GM21447 (cell line): ENCODE results near the gene SLC5A10.

Source experiments
- ATAC-seq: cut with Tn5 transposase; IDR thresholded peaks from one replicate; pipeline ENCODE4 v1.9.1; 2021; ENCODE audit not compliant: unreplicated experiment

The SLC5A10 gene

DNA sequence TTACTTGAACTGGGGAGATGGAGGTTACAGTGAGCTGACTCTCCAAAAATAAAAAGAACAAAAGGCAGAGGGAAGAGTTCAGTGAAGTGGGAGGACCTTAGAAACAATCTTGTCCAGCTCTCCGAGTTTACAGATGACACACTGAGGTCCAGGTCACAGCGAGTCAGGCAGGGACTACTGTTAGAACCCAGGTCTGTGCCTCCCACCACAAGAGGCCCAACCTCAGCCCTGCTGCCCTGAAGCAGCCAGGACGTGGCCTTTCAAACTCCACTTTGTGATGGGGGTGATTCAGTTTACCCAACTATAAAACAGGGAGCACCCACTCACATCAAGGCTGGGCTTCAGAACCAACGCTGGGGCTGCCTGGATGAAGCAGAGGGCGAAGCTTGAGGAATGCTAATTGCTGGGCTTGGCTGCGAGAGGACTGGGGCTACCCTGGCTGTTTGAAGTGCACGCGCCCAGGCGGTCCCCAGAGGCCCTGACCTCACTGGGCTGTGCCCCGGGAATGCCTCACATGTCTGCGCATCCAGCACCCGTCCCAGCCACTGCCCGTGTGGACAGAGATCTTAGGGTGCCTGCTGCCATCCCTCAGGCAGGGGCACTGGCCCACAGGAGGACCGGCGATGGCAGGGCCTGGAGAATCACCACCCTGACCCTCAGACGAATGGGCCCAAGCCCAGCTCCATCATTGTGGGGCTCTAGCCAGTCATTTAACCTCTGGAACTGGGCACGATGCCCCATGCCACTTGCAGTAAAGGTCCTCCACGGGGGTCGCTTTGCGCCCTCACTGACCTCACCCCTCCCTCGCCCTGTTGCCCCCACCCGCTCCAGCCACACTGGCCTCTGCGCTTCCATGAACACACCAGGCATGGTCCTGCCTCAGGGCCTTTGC is 11.4 kb downstream of the SLC5A10 start:
- ATAC-seq: no peak

DNA sequence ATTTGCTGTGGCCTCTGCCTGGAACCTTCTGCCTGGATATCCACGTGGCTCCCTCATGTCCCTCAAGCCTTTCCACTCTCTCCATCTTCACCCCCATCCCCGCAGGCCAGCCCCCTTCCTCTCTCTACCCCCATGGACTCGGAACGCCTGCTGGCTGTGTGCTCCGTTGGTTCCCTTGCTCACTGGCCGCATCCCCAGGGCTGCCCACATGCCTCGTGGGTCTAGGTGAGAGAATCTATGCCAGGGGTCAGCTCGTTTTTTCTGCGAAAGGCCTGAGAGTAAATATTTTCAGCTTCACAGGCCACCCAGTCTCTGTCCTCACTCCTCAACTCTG is 12.0 kb downstream of the SLC5A10 start:
- no peak for ATAC-seq

DNA sequence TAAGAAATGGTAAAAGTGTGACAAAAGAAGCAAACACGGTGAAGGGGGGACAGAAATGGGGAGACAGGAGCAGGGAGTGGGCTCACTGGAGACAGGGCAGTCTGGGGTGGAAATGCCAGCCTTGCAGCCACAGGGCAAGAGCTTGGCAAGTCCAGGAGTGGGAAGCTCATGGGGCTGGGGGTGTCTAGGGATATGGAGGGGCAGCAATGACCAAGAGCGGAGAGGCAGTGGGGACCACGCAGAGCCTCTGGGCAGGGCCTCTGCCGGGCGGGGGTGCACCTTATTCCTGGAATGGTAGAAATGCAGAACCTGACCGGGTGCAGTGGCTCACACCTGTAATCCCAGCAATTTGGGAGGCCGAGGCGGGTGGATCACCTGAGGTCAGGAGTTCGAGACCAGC is 12.6 kb downstream of the SLC5A10 start:
- no peak for ATAC-seq

DNA sequence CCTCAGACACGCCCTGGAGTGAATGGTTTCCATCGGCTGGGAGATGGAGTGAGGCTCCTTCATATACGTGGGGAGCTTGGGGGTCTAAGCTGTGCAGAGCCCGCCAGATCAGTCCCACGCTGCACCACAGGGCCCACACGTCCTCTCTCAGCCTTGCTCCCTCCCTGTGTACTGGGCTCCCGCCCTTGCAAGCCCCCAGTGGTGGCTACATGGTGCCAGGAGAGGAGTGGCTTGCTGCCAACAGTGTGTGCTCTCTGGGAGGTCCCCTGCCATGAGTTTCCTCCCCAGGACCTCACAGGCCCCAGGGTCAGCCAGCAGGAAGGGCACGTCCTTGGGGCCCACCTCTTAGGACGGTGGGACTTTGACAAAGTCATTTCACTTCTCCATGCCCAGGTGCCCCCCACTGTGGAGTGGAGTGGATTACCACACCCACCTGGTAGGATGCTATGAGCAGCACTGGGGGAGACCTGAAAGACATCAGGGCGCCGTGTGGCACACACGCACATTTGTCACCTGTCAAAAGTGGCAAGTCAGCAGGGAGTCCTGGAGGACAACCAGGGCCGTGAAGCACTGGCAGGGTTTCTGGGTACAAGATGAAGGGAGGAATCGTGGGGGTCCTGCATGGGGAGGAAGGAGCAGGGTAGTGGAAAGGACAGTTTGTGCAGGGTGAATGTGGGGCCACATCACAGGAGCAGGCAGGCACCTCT is 13.7 kb downstream of the SLC5A10 start:
- ATAC-seq: no peak

DNA sequence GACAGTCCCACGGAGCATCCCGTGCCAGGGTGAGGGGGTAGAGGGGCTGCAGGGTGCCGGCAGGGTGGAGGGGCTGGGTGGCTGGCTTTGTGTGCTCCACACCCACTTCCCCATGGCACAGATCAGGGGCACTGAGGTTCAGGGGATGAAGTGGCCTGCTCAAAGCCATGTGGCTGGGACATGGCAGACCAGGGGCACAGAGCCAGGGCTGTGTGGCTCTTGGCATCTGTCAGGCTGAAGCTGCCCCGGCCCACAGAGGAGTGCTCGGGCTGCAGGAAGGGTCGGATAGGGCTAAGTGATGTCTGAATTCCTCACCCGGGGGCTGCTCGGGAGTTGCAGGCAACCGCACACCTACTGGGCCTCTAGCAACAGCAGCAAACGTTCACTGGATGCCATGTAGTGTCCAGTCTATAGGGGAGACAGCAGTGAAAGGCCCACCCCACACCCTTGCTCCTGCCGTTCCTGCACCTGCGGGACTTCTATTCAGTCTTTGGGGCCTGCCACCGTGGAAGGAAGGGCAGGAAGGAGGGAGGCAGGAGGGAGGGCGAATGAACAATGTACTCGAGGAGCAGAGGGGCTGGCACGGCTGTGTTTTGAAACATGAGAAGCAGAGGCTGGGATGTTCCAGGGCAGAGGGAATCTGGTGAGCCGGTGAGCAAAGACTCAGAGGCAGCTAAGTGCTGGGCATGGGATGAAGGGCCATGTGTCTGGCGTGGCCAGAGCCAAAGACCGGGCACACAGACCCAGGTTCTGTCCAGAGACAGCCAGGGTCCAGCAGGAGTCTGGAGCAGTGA is 15.1 kb downstream of the SLC5A10 start:
- no peak for ATAC-seq

DNA sequence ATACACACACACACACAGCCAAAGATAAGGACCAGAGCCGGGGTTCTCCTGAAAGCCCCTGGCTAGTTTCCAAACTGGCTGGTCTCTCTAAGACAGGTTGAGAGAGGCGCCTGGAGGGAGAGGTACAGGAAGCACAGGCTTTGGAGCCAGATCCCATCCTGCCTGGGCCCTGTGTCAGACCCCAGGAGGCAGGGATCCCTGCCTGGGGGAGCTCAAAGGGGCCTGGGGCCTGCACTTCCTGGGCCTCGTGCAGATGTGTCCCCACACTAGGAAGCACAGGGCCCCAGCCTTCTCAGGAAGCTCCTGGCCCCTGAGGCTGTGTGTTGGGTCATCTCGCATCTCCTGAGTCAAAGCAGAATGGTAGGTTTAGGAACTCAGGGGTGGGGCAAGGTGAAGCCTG is 16.0 kb downstream of the SLC5A10 start:
- no peak for ATAC-seq

DNA sequence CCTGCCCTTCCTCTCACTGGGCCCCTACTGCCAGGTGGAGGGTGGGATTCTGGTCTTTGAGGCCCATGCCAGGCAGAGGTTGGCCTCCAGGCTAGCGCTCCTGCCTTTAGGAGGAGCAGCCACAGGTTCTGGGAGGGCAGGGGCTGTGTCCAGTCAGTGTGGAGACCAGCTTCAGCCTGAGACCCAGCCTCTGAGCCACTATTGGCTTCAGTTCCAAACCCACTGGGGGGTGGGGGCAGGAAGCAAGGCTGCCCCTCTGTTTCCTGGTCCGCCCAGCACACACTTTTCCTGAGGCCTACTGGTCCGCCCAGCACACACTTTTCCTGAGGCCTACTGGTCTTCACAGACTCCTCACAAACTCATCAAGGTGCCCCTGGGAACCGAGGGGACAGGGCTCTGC is 16.4 kb downstream of the SLC5A10 start:
- no peak for ATAC-seq

DNA sequence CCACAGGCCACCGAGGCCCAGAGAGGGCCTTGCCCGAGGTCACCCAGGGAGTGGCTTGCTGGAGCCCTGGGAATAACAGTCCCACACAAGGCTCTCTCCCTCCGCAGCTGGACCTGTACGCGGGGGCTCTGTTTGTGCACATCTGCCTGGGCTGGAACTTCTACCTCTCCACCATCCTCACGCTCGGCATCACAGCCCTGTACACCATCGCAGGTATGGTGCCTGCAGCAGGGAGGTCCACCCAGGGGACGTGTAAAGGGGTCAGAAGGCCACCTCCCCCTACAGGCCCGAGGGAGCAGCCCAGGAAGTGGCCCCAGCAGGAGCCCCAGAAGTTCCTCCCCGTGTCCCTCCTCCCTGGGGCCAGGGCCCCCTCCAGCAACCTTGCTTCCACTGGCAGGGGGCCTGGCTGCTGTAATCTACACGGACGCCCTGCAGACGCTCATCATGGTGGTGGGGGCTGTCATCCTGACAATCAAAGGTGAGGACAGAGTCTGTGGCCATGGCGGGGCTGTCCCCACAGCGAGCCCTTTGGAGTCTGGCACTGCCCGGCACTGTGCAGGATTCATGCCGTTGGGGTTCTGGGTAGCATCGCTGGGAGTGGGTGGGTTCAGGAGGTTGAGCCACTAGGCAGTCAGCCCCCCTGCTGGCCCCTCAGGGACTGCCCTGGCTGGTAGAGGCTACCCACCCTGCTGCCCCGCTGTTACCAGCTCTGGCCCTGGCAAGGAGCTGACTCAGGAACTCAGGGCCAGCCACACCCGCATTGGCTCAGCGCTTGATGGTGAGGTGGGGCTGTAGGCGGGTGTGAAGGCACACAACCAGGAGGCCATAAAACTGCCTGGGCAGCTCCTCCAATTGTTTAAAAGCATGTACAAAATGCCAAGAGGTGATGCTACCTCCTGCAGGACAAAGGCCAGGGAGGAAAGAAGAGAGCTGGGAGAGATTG is 17.3 kb downstream of the SLC5A10 start:
- no peak for ATAC-seq

DNA sequence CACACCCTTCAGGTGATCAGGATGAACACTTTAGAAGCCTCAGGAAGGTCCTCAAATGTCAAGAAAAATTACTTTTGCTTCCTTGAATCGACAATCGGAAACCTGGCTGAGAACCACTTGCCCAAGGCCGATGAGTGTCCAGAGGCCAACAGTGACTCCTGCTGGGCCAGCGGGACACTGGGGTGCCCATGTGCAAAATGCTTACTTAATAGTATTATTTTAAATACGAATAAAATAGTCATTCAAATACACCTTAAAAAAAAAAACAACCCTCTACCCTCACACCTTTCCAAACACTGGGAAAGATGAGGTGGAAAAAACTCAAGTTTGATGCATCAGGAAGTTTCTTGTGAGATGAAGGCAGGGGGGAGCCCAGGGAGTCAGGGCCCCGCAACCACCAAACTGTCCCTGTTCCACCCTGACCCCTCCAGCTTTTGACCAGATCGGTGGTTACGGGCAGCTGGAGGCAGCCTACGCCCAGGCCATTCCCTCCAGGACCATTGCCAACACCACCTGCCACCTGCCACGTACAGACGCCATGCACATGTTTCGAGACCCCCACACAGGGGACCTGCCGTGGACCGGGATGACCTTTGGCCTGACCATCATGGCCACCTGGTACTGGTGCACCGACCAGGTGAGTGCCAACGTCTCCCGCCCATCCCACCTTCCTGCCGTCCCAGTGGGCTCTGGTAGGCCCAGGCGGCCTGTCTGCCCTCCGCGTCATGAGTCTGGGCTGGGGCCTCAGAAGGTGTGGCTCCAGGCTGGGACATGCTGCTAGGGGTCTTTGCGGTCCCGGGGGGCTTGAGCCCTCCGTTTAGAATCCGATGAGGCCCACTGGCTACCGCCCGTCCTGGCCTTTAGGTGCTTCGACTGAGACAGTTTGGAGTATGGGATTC is 18.9 kb downstream of the SLC5A10 start:
- ATAC-seq: no peak

DNA sequence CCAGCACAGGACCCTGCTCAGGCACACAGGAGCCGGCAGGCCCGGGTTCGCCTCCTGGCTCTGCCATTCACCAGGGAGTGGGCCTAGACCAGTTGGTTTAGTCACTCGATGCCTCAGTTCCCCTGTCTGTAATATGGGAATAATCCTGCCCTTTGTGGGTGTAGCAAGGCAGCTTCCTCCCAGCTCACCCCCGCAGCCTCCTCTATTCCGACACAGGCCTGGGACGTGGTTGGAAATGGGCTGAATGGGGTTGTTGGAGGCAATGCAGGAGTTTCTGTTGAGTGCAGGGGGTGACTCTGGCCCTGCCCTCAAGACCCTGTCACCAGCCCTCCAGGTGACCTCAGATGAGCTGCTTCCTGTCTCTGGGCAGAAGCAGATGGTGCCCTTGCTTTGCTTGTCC is 19.8 kb downstream of the SLC5A10 start:
- ATAC-seq: no peak

DNA sequence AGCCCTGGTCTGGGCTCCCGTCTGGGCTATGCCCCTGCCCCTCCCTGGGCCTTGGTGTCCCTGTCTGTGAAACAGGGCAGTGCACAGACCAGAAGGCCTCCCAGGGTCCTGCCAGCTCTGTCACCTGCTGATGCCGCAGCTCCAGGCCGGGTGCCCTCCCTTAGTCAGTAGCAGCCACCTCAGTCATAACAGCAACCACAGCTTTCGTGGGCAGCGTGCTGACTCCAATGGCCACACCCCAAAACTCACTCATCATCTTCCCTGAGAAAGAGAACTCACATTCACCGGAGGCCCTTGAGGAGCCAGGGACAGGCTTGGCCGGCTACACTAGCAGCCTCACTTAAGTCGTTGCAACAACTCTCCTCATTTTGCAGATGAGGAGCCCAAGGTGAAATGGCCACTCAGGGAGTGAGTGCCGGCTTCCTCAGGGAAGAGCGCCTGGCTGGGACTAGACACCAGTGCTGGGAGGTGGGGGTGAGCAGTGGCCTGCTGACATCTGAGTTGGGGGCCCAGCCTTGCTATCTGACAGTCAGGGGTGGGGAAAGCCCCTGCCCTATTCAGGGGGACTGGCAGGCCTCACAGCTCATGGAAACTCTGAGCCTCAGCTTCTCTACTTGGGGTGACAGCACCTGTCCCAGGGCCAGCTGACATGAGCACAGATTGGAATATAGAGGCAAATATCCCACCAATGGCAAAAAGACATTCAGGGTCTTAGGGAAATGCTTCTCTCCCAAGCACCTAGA is 22.6 kb downstream of the SLC5A10 start:
- ATAC-seq: no peak

DNA sequence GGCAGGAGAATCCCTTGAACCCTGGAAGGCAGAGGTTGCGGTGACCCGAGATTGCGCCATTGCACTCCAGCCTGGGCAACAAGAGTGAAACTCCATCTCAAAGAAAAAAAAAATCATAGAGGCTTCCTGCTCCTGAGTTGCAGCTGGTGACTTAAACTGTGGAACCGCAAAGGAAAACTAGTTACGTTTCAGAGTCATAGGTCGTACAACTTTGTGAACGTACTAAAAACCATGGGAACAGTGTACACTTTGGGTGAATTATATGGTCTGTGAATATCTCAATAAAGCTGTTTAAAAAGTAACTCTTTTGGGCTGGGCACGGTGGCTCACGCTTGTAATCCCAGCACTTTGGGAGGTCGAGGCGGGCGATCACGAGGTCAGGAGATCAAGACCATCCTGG is 23.6 kb downstream of the SLC5A10 start:
- ATAC-seq: no peak

DNA sequence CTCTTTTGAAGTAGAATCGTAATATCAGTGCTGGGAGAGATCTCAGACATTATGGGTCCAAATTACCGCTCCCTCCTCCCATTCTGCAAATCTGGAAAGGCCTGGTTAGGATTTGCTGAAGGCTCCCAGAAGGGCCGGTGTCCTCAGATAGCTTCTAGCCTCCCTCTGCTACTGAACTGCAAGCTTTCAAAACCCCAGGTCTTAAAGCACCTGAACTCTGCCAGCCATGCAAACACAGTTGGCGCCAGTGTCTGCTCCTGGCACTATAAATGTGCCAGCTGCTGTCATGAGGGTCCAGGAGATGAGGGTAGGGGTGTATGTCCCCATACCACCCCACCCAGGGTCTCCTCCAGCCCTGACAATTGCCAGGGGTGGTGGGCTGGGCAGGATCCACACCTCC is 24.2 kb downstream of the SLC5A10 start:
- no peak for ATAC-seq

DNA sequence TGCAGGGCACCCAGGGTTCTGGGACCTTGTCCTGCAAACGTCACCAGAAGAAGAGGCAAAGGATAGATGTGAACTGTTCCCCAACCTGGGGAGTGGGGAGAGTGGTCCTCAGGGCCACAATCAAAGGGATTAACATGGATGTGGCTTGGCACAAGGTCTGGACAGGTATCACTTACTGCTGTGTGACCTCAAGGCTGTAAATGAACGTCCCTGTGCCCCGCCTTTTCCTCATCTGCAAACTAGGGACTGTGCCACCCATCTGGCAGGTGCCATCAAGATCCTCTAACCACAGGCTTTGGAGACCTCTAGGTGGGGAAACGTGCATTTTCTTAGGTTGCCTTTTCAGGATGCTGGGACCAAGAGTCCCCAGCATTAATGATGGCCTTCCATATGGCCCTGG is 25.1 kb downstream of the SLC5A10 start:
- no peak for ATAC-seq

DNA sequence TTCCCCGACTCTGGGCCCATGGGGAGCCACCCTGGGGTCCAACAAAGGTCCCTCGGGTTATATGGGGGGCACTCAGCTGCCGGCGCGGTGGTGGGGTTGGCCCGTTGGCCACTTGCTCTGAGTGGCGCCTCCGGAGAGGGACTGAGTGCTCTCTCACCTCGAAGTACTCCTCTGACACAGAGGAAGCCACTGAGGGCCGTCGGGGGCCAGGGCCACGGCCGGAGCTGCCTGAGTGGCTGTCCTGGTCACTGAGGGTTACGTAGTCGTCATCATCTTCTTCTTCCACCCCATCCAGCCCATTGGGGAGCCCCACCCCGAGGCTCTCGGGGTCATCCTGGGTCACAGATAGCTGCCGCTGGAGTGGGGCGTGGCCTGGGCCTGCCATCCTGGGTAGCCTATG is 25.7 kb downstream of the SLC5A10 start:
- no peak for ATAC-seq

DNA sequence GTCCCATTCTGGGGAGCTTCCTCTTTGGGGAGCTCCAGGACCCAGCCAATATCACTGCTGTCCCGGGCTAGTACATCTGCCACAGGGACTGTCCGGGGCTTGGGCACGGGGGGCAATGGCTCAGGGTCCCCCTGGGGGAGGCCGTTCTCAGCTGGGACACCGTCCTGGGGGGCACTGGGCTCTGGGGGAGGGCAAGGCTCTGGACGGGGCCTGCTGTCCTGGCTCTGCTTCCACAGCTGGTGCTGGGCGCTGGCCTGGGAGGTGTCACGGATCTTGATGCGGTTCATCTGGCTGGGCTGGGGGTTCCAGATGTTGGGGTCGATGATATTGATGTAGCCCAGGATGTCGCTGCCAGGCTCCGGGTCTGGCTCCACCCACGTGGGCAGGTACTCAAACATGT is 26.1 kb downstream of the SLC5A10 start:
- ATAC-seq: no peak

DNA sequence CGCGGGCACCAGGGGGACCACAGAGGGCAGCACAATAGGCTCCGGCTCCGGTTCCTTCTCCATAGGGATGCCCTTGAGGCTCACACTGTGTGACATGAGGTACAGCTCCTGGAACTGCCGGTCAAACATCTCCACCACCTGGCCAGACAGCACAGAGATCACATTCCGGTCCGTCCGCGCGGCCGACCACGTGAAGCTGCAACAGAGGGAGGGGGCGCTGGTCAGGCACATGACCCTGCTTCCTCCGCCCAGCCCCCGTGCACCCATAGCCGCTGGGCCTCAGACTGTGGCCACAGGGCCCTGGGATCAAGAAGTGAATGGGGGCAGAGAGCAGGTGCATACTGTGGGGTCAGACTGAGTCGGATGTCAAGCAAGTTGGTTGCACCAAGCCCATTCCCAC is 26.7 kb downstream of the SLC5A10 start:
- ATAC-seq: no peak

DNA sequence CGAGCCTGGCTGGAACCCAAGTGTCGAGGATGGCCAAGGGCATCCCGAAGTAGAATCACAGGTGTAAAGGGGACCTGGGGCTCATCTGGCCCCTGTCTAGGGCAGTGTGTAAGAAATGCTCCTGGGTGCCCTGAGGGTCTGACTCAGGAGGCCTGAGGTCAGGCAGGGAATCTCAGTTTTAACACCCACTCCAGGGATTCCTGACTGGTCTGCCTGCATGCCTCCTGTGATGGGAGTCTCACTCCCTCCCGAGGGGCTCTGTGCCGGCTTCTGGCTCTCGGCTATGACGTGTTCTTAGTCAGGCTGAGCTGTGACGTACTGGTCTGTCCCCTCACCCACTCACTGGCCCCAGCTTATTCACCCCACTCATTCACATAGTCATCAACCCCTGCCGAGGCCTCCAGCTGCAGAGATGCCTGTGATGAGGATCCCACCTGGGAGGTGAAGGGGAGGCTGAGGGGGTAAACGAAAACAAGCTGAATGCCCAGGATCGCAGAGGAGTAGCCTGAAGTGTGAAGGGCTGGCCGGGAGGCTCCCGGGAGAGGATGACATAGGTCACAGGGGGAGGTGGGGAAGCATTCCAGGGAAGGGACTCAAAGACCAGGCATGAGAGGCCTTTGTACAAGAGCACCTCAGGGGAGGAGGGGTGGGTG is 28.8 kb downstream of the SLC5A10 start:
- ATAC-seq: no peak

DNA sequence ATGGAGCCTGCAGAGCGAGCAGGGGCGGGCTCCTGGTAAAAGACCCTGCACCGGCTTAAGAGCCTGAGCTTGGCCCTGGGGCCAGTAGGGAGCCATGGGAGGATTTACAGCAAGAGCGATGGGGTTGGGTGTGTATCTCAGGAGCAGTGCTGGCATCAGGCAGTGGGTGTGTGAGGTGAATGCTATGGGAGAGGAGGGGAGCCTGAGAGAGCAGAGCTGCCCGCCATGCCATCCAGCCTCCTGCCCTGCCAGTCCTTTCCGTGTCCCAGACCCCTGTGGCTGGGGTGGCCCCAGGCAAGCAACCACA is 29.3 kb downstream of the SLC5A10 start:
- ATAC-seq: no peak
